HCT116 (cell line): ENCODE measurements around the gene FSIP1. TPM values are rescaled to one million over a fixed set of nuclear protein-coding genes. Genes with fewer than 3 reads are reported as not detected.

ENCODE experiments used
- ATAC-seq: fragments of 200-7000 bp; cut with Tn5 transposase; 2 replicates; pipeline ENCODE4 v1.9.1; 2020; ENCODE audit warnings: mild to moderate bottlenecking, moderate library complexity
- BruUV-seq: library from RNA; stranded (reverse); fragments of 400-500 nt; replicated peaks from 2 replicates; lab custom pipeline; 2021; lab: Mats Ljungman, UMichigan
- CTCF ChIA-PET: fragments of 300-600 bp; sonication (Branson Sonifier 250); formaldehyde crosslinking; loops from one replicate; lab custom pipeline; 2021; ENCODE audit warnings: antibody characterized with exemption; lab: Charles Lee
- POLR2A ChIA-PET: fragments of 300-600, 350-600 bp; sonication (Branson Sonifier 250); formaldehyde crosslinking; loops from one replicate; lab custom pipeline; 2021; ENCODE audit warnings: antibody characterized with exemption; lab: Charles Lee
- RAD21 ChIA-PET, 2 experiments: fragments of 300-600 bp; sonication (Branson Sonifier 250); formaldehyde crosslinking; loops; one replicate each; lab custom pipeline; 2023; ENCODE audit warnings: low total read pairs in 2 of 2; ENCODE audit not compliant: uncharacterized antibody in 2 of 2, unreplicated experiment in 2 of 2, low non-redundant PET in 1 of 2; lab: Charles Lee
- DNase-seq: peaks from one replicate; pipeline ENCODE4 v3.0.0-alpha.2; 2010; ENCODE audit warnings: low read depth, low spot score
- H2AFZ ChIP-seq: fragments of 200-600 bp; shearing (Covaris generic), sonication (generic); 2 replicates; pipeline ENCODE4 v1.6.1; 2017; ENCODE audit warnings: low read depth, mixed run types, mixed read lengths, antibody characterized with exemption, low read length; ENCODE audit not compliant: poor library complexity, severe bottlenecking
- H3K27ac ChIP-seq: 2 replicates; pipeline ENCODE4 v1.5.1; 2012; ENCODE audit warnings: low read depth, low read length
- H3K27me3 ChIP-seq: fragments of 200-600 bp; sonication (generic); 2 replicates; pipeline ENCODE4 v1.6.1; 2016; ENCODE audit warnings: mixed run types, low read length, mixed read lengths; ENCODE audit not compliant: insufficient read depth
- H3K36me3 ChIP-seq, 2 experiments: fragments of 200-500 bp in 1 of 2; fragments of 200-600 bp in 1 of 2; sonication (Bioruptor generic) in 1 of 2; sonication (generic) in 1 of 2; 2 replicates each; pipeline versions ENCODE4 v1.5.1 to v1.6.1; 2014 to 2016; ENCODE audit warnings: low read length in 2 of 2, inconsistent platforms in 1 of 2, mixed read lengths in 1 of 2, mixed run types in 1 of 2; ENCODE audit not compliant: insufficient read depth in 2 of 2, control insufficient read depth in 1 of 2
- H3K4me1 ChIP-seq, 2 experiments: fragments of 200-600 bp in 1 of 2; sonication (generic) in 1 of 2; 2 replicates each; pipeline versions ENCODE4 v1.5.1 to v1.6.1; 2012 to 2017; ENCODE audit warnings: low read length in 2 of 2, inconsistent platforms in 1 of 2, mild to moderate bottlenecking in 1 of 2, mixed read lengths in 1 of 2, mixed run types in 1 of 2, moderate library complexity in 1 of 2; ENCODE audit not compliant: insufficient read depth in 2 of 2, control insufficient read depth in 1 of 2
- H3K4me2 ChIP-seq: fragments of 200-600 bp; sonication (generic); 2 replicates; pipeline ENCODE4 v1.6.1; 2017; ENCODE audit warnings: mixed run types, low read length, mixed read lengths
- H3K4me3 ChIP-seq, 2 experiments: fragments of 200-600 bp in 1 of 2; sonication (generic) in 1 of 2; replicated peaks in 1 of 2; 2 replicates each; pipeline ENCODE4 v1.5.1; 2011 to 2016; ENCODE audit warnings: low read length in 2 of 2, control low read depth in 1 of 2, low read depth in 1 of 2, mild to moderate bottlenecking in 1 of 2, mixed read lengths in 1 of 2, mixed run types in 1 of 2
- H3K79me2 ChIP-seq: fragments of 200-600 bp; sonication (generic); 2 replicates; pipeline ENCODE4 v1.6.1; 2017; ENCODE audit warnings: mild to moderate bottlenecking, mixed run types, low read length, moderate library complexity, mixed read lengths; ENCODE audit not compliant: insufficient read depth
- H3K9ac ChIP-seq: fragments of 200-600 bp; sonication (generic); 2 replicates; pipeline ENCODE4 v1.6.1; 2016; ENCODE audit warnings: low read length, mixed read lengths
- H3K9me2 ChIP-seq: fragments of 200-600 bp; sonication (generic), shearing (Covaris generic); 2 replicates; pipeline ENCODE4 v1.6.1; 2017; ENCODE audit warnings: mixed run types, mild to moderate bottlenecking, moderate library complexity; ENCODE audit not compliant: insufficient read depth
- H3K9me3 ChIP-seq, 2 experiments: fragments of 200-500 bp in 1 of 2; fragments of 200-600 bp in 1 of 2; sonication (Bioruptor generic) in 1 of 2; sonication (generic) in 1 of 2; 2 replicates each; pipeline ENCODE4 v1.6.1; 2014 to 2017; ENCODE audit warnings: low read length in 2 of 2, mixed read lengths in 2 of 2, inconsistent platforms in 1 of 2, low read depth in 1 of 2, mild to moderate bottlenecking in 1 of 2, mixed run types in 1 of 2, moderate library complexity in 1 of 2; ENCODE audit not compliant: control insufficient read depth in 1 of 2, insufficient read depth in 1 of 2
- H4K20me1 ChIP-seq: fragments of 200-600 bp; sonication (generic), shearing (Covaris generic); 2 replicates; pipeline ENCODE4 v1.6.1; 2017; ENCODE audit warnings: mixed run types, mild to moderate bottlenecking, moderate library complexity; ENCODE audit not compliant: insufficient read depth
- ATF3 ChIP-seq: IDR thresholded peaks from 2 replicates; pipeline ENCODE4 v1.6.1; 2012
- CEBPB ChIP-seq: IDR thresholded peaks from 2 replicates; pipeline ENCODE4 v1.6.1; 2012; ENCODE audit warnings: low read depth
- ELF1 ChIP-seq: IDR thresholded peaks from 2 replicates; pipeline ENCODE4 v1.6.1; 2012; ENCODE audit warnings: low read depth, borderline replicate concordance
- EZH2phosphoT487 ChIP-seq: fragments of 200-600 bp; IDR thresholded peaks from 2 replicates; pipeline ENCODE4 v1.6.1; 2018; ENCODE audit warnings: antibody characterized with exemption, borderline replicate concordance
- FOSL1 ChIP-seq: IDR thresholded peaks from 2 replicates; pipeline ENCODE4 v1.6.1; 2012; ENCODE audit warnings: low read depth
- POLR2A ChIP-seq: IDR thresholded peaks from 2 replicates; pipeline ENCODE4 v1.7.0; 2011; ENCODE audit warnings: borderline replicate concordance; ENCODE audit not compliant: insufficient read depth, insufficient read length; ENCODE audit errors: extremely low read depth
- REST ChIP-seq: IDR thresholded peaks from 2 replicates; pipeline ENCODE4 v1.6.1; 2012; ENCODE audit warnings: low read depth
- SRF ChIP-seq: IDR thresholded peaks from 2 replicates; pipeline ENCODE4 v1.6.1; 2012; ENCODE audit warnings: low read depth
- ZBTB33 ChIP-seq: IDR thresholded peaks from 2 replicates; pipeline ENCODE4 v1.6.1; 2011; ENCODE audit warnings: mild to moderate bottlenecking, low read length, moderate library complexity; ENCODE audit not compliant: insufficient replicate concordance; ENCODE audit errors: extremely low read depth
- ZFX ChIP-seq: fragments of 450-650 bp; IDR thresholded peaks from 2 replicates; pipeline ENCODE4 v1.6.1; 2017
- ZNF274 ChIP-seq: fragments of 200-500 bp; sonication (Bioruptor generic); IDR thresholded peaks from 2 replicates; pipeline ENCODE4 v1.6.1; 2014; ENCODE audit warnings: mild to moderate bottlenecking, low read depth, low read length, inconsistent platforms
- intact Hi-C: fragments of 100-400 bp; cut with micrococcal nuclease; formaldehyde crosslinking; loops from 2 replicates; pipeline ENCODE4 v1.10.0; 2022
- total RNA-seq: library from RNA; stranded (reverse); gene quantifications from one replicate; pipeline ENCODE4 v1.2.1, GENCODE V29; 2021; ENCODE audit not compliant: unreplicated experiment

FSIP1 gene
- total RNA-seq, 1 experiment from 2014 or later, result 0.42 TPM

- H3K36me3 ChIP-seq, result no peaks in the 10 kb centered on the region
- no peaks in the 10 kb centered on the region for H3K9me2 ChIP-seq
- no peak overlapping the region for H3K4me2 ChIP-seq
- H4K20me1 ChIP-seq, result no peaks in the 10 kb centered on the region
- H3K4me3 ChIP-seq, result no peak overlapping the region
- ATAC-seq (no peak), DNase-seq (no peak)
- no peak overlapping the region for H3K9ac ChIP-seq
- ChIA-PET RAD21 (no interaction called here), POLR2A (no interaction called here), CTCF (interaction anchor here (0.6 to 1.3 kb wide), 2 partner anchors 37 to 387 kb away, joined by 3 to 4 read pairs; no protein-coding TSS in a partner anchor)
- H3K4me1 ChIP-seq, result peaks cover 0 to 7% of the 10 kb centered on the region in 2 experiments; a peak in 1 of 4 replicates
- H2AFZ ChIP-seq, result no peak overlapping the region
- no peak overlapping the region for H3K27ac ChIP-seq
- H3K79me2 ChIP-seq, result no peaks in the 10 kb centered on the region
- H3K9me3 ChIP-seq, result no peaks in the 10 kb centered on the region
- intact Hi-C loops, result no loop called here
- BruUV-seq, result no TSS peak
- TF ChIP-seq REST, result no peak
- no peak for TF ChIP-seq POLR2A
- TF ChIP-seq CEBPB, result no peak
- no peak for TF ChIP-seq ELF1
- no peak for TF ChIP-seq ZBTB33
- TF ChIP-seq SRF, result no peak
- no peak for TF ChIP-seq ZNF274
- TF ChIP-seq ATF3, result no peak
- no peak for TF ChIP-seq FOSL1
- no peak for TF ChIP-seq EZH2phosphoT487
- no peak for TF ChIP-seq ZFX
- no peaks in the 10 kb centered on the region for H3K27me3 ChIP-seq
These were observed 11.3 kb upstream of the FSIP1 start for GRCh38 chr15:39793923-39794322.
